OCI-LY3 (cell line): Measurements from ENCODE around the gene TESK1.

ENCODE experiments used
- CTCF ChIP-seq: fragments of 200-600, 300-600 bp; sonication (generic); IDR thresholded peaks from 2 replicates; pipeline ENCODE4 v1.5.1; 2014; ENCODE audit warnings: antibody characterized with exemption, low read length, low read depth
- EZH2phosphoT487 ChIP-seq: fragments of 200-600 bp; shearing (Covaris generic); IDR thresholded peaks from 2 replicates; pipeline ENCODE4 v1.6.1; 2018; ENCODE audit warnings: antibody characterized with exemption, mixed run types, low read depth

GRCh38 chr9:35653611-35654010 is 48.5 kb downstream of the TESK1 start:
- TF ChIP-seq CTCF (no peak), EZH2phosphoT487 (no peak)
